Neural progenitor cell (in vitro differentiated cells): Measurements from ENCODE around the gene CRB3. TPM values are rescaled to one million over a fixed set of nuclear protein-coding genes. Genes with fewer than 3 reads are reported as not detected.

Source experiments
- DNase-seq: peaks from one replicate; pipeline ENCODE4 v3.0.0-alpha.2; 2016; ENCODE audit warnings: low spot score
- H2AFZ ChIP-seq: fragments of 200-600 bp; sonication (generic); replicated peaks from 2 replicates; pipeline ENCODE4 v1.6.1; 2016; ENCODE audit warnings: antibody characterized with exemption
- H3F3A ChIP-seq: fragments of 200-600 bp; sonication (generic); 2 replicates; pipeline ENCODE4 v1.6.1; 2016; ENCODE audit warnings: antibody characterized with exemption, low read depth
- H3K27ac ChIP-seq: fragments of 200-600 bp; sonication (generic); 2 replicates; pipeline ENCODE4 v1.5.1; 2016; ENCODE audit warnings: mild to moderate bottlenecking
- H3K27me3 ChIP-seq: fragments of 200-600 bp; sonication (generic); 2 replicates; pipeline ENCODE4 v1.6.1; 2016; ENCODE audit warnings: mild to moderate bottlenecking, moderate library complexity
- H3K36me3 ChIP-seq: fragments of 200-600 bp; sonication (generic); 2 replicates; pipeline ENCODE4 v1.5.1; 2016
- H3K4me1 ChIP-seq: fragments of 200-600 bp; sonication (generic); 2 replicates; pipeline ENCODE4 v1.6.1; 2016; ENCODE audit warnings: mixed run types
- H3K4me2 ChIP-seq: fragments of 200-600 bp; sonication (generic); 2 replicates; pipeline ENCODE4 v1.6.1; 2016
- H3K4me3 ChIP-seq: fragments of 200-600 bp; sonication (generic); 2 replicates; pipeline ENCODE4 v1.5.1; 2016
- H3K79me2 ChIP-seq: fragments of 200-600 bp; sonication (generic); 2 replicates; pipeline ENCODE4 v1.6.1; 2016; ENCODE audit warnings: low read depth
- H3K9ac ChIP-seq: fragments of 200-600 bp; sonication (generic); 2 replicates; pipeline ENCODE4 v1.6.1; 2016
- H3K9me3 ChIP-seq: fragments of 200-600 bp; sonication (generic); 2 replicates; pipeline ENCODE4 v1.5.1; 2016; ENCODE audit warnings: low read depth
- H4K20me1 ChIP-seq: fragments of 200-600 bp; sonication (generic); 2 replicates; pipeline ENCODE4 v1.6.1; 2016; ENCODE audit warnings: low read depth
- H3K27ac Mint-ChIP-seq: 3 replicates; pipeline ENCODE4 v1.8.0; 2021; ENCODE audit warnings: mixed read lengths
- H3K27me3 Mint-ChIP-seq: 2 replicates; pipeline ENCODE4 v1.8.0; 2022; ENCODE audit warnings: low read depth, mild to moderate bottlenecking, inconsistent platforms, moderate library complexity, mixed read lengths; ENCODE audit not compliant: insufficient read depth
- H3K36me3 Mint-ChIP-seq: 3 replicates; pipeline ENCODE4 v1.8.0; 2021; ENCODE audit warnings: mixed read lengths
- H3K4me1 Mint-ChIP-seq: 3 replicates; pipeline ENCODE4 v1.8.0; 2021; ENCODE audit warnings: mixed read lengths
- H3K4me3 Mint-ChIP-seq: 3 replicates; pipeline ENCODE4 v1.8.0; 2021; ENCODE audit warnings: mild to moderate bottlenecking, moderate library complexity, mixed read lengths
- H3K9me3 Mint-ChIP-seq: 3 replicates; pipeline ENCODE4 v1.8.0; 2020; ENCODE audit warnings: mixed read lengths
- EZH2 ChIP-seq: fragments of 200-600 bp; sonication (generic); IDR thresholded peaks from 2 replicates; pipeline ENCODE4 v1.6.1; 2017; ENCODE audit warnings: antibody characterized with exemption, mild to moderate bottlenecking, moderate library complexity
- EZH2phosphoT487 ChIP-seq: fragments of 200-600 bp; sonication (generic); IDR thresholded peaks from 2 replicates; pipeline ENCODE4 v1.6.1; 2017; ENCODE audit warnings: antibody characterized with exemption
- total RNA-seq: library from RNA; depleted of rRNA; stranded (reverse); fragments of >200 nt; gene quantifications from 2 replicates; pipeline ENCODE4 v1.2.3, GENCODE V29; 2015; ENCODE audit warnings: low replicate concordance
- TF ChIP-seq, protein P1 (sequence below): fragments of 200-600 bp; sonication (generic); IDR thresholded peaks from 2 replicates; pipeline ENCODE4 v1.5.1; 2017; ENCODE audit warnings: antibody characterized with exemption, mild to moderate bottlenecking

Gene CRB3
- total RNA-seq, 1 donor from 2014 or later, result 1.3 TPM

GRCh38 chr19:6442087-6442688 lies 21.9 kb upstream of the CRB3 start:
- peaks cover 22% of the 10 kb centered on the region for H3K36me3 Mint-ChIP-seq

GRCh38 chr19:6443986-6444385 lies 20.1 kb upstream of the CRB3 start:
- H4K20me1 ChIP-seq, result no peaks in the 10 kb centered on the region
- H3K4me1 ChIP-seq, result no peaks in the 10 kb centered on the region
- Mint-ChIP-seq H3K9me3 (no peaks in the 10 kb centered on the region), H3K4me3 (no peak overlapping the region), H3K36me3 (peaks cover 22% of the 10 kb centered on the region), H3K27me3 (peaks cover 4% of the 10 kb centered on the region), H3K27ac (no peak overlapping the region), H3K4me1 (no peaks in the 10 kb centered on the region)
- no peak for DNase-seq
- H3K4me2 ChIP-seq, result no peak overlapping the region
- H3F3A ChIP-seq, result no peaks in the 10 kb centered on the region
- no peaks in the 10 kb centered on the region for H3K27me3 ChIP-seq
- H3K27ac ChIP-seq, result no peak overlapping the region
- H3K9me3 ChIP-seq, result no peaks in the 10 kb centered on the region
- H3K79me2 ChIP-seq, result no peaks in the 10 kb centered on the region
- no peaks in the 10 kb centered on the region for H3K36me3 ChIP-seq
- no peak overlapping the region for H3K9ac ChIP-seq
- TF ChIP-seq, protein P1, sequence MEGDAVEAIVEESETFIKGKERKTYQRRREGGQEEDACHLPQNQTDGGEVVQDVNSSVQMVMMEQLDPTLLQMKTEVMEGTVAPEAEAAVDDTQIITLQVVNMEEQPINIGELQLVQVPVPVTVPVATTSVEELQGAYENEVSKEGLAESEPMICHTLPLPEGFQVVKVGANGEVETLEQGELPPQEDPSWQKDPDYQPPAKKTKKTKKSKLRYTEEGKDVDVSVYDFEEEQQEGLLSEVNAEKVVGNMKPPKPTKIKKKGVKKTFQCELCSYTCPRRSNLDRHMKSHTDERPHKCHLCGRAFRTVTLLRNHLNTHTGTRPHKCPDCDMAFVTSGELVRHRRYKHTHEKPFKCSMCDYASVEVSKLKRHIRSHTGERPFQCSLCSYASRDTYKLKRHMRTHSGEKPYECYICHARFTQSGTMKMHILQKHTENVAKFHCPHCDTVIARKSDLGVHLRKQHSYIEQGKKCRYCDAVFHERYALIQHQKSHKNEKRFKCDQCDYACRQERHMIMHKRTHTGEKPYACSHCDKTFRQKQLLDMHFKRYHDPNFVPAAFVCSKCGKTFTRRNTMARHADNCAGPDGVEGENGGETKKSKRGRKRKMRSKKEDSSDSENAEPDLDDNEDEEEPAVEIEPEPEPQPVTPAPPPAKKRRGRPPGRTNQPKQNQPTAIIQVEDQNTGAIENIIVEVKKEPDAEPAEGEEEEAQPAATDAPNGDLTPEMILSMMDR, result no peak
- TF ChIP-seq EZH2 (no peak), EZH2phosphoT487 (no peak)
- no peak overlapping the region for H3K4me3 ChIP-seq
- no peak overlapping the region for H2AFZ ChIP-seq

More at GRCh38 chr19:6442087-6442688, 21.9 kb upstream of the CRB3 start:
- Histone ChIP-seq H4K20me1 (no peaks in the 10 kb centered on the region), H3K9ac (no peak overlapping the region), H3K4me2 (no peak overlapping the region), H2AFZ (no peak overlapping the region), H3K79me2 (no peaks in the 10 kb centered on the region), H3F3A (no peaks in the 10 kb centered on the region), H3K27ac (no peak overlapping the region), H3K36me3 (no peaks in the 10 kb centered on the region), H3K27me3 (no peaks in the 10 kb centered on the region), H3K4me1 (no peaks in the 10 kb centered on the region), H3K4me3 (no peak overlapping the region), H3K9me3 (no peaks in the 10 kb centered on the region)
- no peak overlapping the region for H3K4me3 Mint-ChIP-seq
- no peaks in the 10 kb centered on the region for H3K9me3 Mint-ChIP-seq
- no peak for DNase-seq
- TF ChIP-seq, protein P1, result no peak
- TF ChIP-seq EZH2 (no peak), EZH2phosphoT487 (no peak)
- no peaks in the 10 kb centered on the region for H3K4me1 Mint-ChIP-seq
- H3K27me3 Mint-ChIP-seq, result peaks cover 7% of the 10 kb centered on the region
- H3K27ac Mint-ChIP-seq, result no peak overlapping the region

GRCh38 chr19:6446452-6446851 lies 17.6 kb upstream of the CRB3 start:
- Mint-ChIP-seq H3K4me3 (no peak overlapping the region), H3K27ac (no peak overlapping the region), H3K27me3 (peaks cover 2% of the 10 kb centered on the region), H3K36me3 (peaks cover 25% of the 10 kb centered on the region), H3K4me1 (no peaks in the 10 kb centered on the region), H3K9me3 (no peaks in the 10 kb centered on the region)
- H2AFZ ChIP-seq, result no peak overlapping the region
- no peaks in the 10 kb centered on the region for H3F3A ChIP-seq
- no peaks in the 10 kb centered on the region for H3K27me3 ChIP-seq
- no peak overlapping the region for H3K27ac ChIP-seq
- no peak overlapping the region for H3K9ac ChIP-seq
- no peak for DNase-seq
- H3K79me2 ChIP-seq, result no peaks in the 10 kb centered on the region
- no peak overlapping the region for H3K4me3 ChIP-seq
- no peak overlapping the region for H3K4me2 ChIP-seq
- no peaks in the 10 kb centered on the region for H3K4me1 ChIP-seq
- H3K36me3 ChIP-seq, result no peaks in the 10 kb centered on the region
- H4K20me1 ChIP-seq, result no peaks in the 10 kb centered on the region
- TF ChIP-seq, protein P1, result no peak
- no peak for TF ChIP-seq EZH2phosphoT487
- no peak for TF ChIP-seq EZH2
- no peaks in the 10 kb centered on the region for H3K9me3 ChIP-seq
